Naive thymus-derived CD8-positive, alpha-beta T cell (primary cell): Measurements from ENCODE around the gene TFEB. TPM values are rescaled to one million over a fixed set of nuclear protein-coding genes. Genes with fewer than 3 reads are reported as not detected.

Experiments used
- ATAC-seq, 2 donors: fragments of 150-1000 bp; cut with Tn5 transposase in 1 of 2; sonication (Bioruptor Pico), chemical (Tn5 transposase) in 1 of 2; 1 replicate in 1 of 2; 2 replicates in 1 of 2; pipeline ENCODE4 v1.10.0; 2021; ENCODE audit warnings: mild to moderate bottlenecking in 2 of 2, moderate library complexity in 2 of 2
- POLR2A ChIA-PET: fragments of 350-600 bp; sonication (Branson Sonifier 250); formaldehyde crosslinking; loops from one replicate; lab custom pipeline; 2021; ENCODE audit warnings: antibody characterized with exemption; lab: Charles Lee
- DNase-seq, 10 donors: peaks; one replicate each; pipeline versions ENCODE4 v3.0.0 to v3.0.0-alpha.2; 2020 to 2022
- H3K27ac Mint-ChIP-seq, 10 donors: one replicate each; pipeline ENCODE4 v1.8.0; 2020 to 2022; ENCODE audit warnings: mild to moderate bottlenecking in 10 of 10, mixed read lengths in 10 of 10, moderate library complexity in 4 of 10, inconsistent platforms in 1 of 10
- H3K27me3 Mint-ChIP-seq, 5 donors: one replicate each; pipeline ENCODE4 v1.8.0; 2021 to 2022; ENCODE audit warnings: mixed read lengths in 5 of 5
- H3K36me3 Mint-ChIP-seq, 3 donors: one replicate each; pipeline ENCODE4 v1.8.0; 2020 to 2022; ENCODE audit warnings: mixed read lengths in 3 of 3, mild to moderate bottlenecking in 2 of 3, inconsistent platforms in 1 of 3
- H3K4me1 Mint-ChIP-seq, 4 donors: one replicate each; pipeline ENCODE4 v1.8.0; 2021 to 2022; ENCODE audit warnings: mixed read lengths in 4 of 4
- H3K4me3 Mint-ChIP-seq, 10 donors: one replicate each; pipeline ENCODE4 v1.8.0; 2020 to 2022; ENCODE audit warnings: mild to moderate bottlenecking in 10 of 10, mixed read lengths in 10 of 10, moderate library complexity in 6 of 10, inconsistent platforms in 1 of 10
- H3K9me3 Mint-ChIP-seq, 9 donors: one replicate each; pipeline ENCODE4 v1.8.0; 2020 to 2022; ENCODE audit warnings: mixed read lengths in 9 of 9, mild to moderate bottlenecking in 3 of 9, inconsistent platforms in 1 of 9, moderate library complexity in 1 of 9
- polyA plus RNA-seq, 3 donors: library from polyadenylated mRNA; unstranded; fragments of 300-500 nt; fragmentation: Illumina TruSeq; gene quantifications; one replicate each; pipeline ENCODE4 v1.2.3, GENCODE V29; 2021
- total RNA-seq, 8 experiments: library from RNA in 2 of 8; stranded (reverse) in 2 of 8; gene quantifications; one replicate each; pipeline ENCODE4 v1.2.3 and lab custom pipeline; 2021 to 2026

TFEB gene
- total and polyA plus RNA-seq, 5 experiments from 2014 or later = 2.6 to 10.8 (median 9.2) TPM

GRCh38 chr6:41724586-41725501, 10.6 kb downstream of the TFEB start:
- no peaks in the 10 kb centered on the region for H3K9me3 Mint-ChIP-seq
- H3K4me3 Mint-ChIP-seq = no peak overlapping the region
- H3K4me1 Mint-ChIP-seq = peaks cover 12 to 91% (median 23%) of the 10 kb centered on the region in 4 donors
- ATAC-seq (no peak), DNase-seq (no peak)
- no peaks in the 10 kb centered on the region for H3K27me3 Mint-ChIP-seq
- no peaks in the 10 kb centered on the region for H3K36me3 Mint-ChIP-seq
- H3K27ac Mint-ChIP-seq = peak overlapping the region in 2 of 10 donors; percentile 36 to 50
- POLR2A ChIA-PET = interaction anchor here (1.4 kb wide), 1 partner anchor 10 kb away, joined by 5 read pairs; no protein-coding TSS in a partner anchor

GRCh38 chr6:41724228-41724580, 11.2 kb downstream of the TFEB start:
- no peak for ATAC-seq

GRCh38 chr6:41723530-41724227, 11.7 kb downstream of the TFEB start:
- Mint-ChIP-seq H3K27ac (peak overlapping the region in 2 of 10 donors; percentile 34 to 78), H3K9me3 (no peaks in the 10 kb centered on the region), H3K36me3 (no peaks in the 10 kb centered on the region), H3K4me3 (peak overlapping the region in 1 of 10 donors; percentile 78), H3K27me3 (no peaks in the 10 kb centered on the region), H3K4me1 (peaks cover 10 to 88% (median 17%) of the 10 kb centered on the region in 4 donors)
- ATAC-seq = peak in 1 of 2 donors; percentile 75
- POLR2A ChIA-PET = interaction anchor here (0.6 to 1.4 kb wide), 3 partner anchors 10 to 188 kb away, joined by 3 to 5 read pairs (median 4); no protein-coding TSS in a partner anchor
- peak in 1 of 10 donors; percentile 55 for DNase-seq

More at GRCh38 chr6:41724228-41724580, 11.2 kb downstream of the TFEB start:
- H3K27me3 Mint-ChIP-seq = no peaks in the 10 kb centered on the region
- no peaks in the 10 kb centered on the region for H3K9me3 Mint-ChIP-seq
- H3K4me3 Mint-ChIP-seq = peak overlapping the region in 3 of 10 donors; percentile 3 to 78 (median 18)
- POLR2A ChIA-PET = interaction anchor here (1.4 kb wide), 1 partner anchor 10 kb away, joined by 5 read pairs; no protein-coding TSS in a partner anchor
- H3K36me3 Mint-ChIP-seq = no peaks in the 10 kb centered on the region
- H3K27ac Mint-ChIP-seq = peak overlapping the region in 3 of 10 donors; percentile 12 to 49 (median 34)
- DNase-seq = no peak
- peaks cover 12 to 91% (median 22%) of the 10 kb centered on the region in 4 donors for H3K4me1 Mint-ChIP-seq

GRCh38 chr6:41722969-41723529, 12.4 kb downstream of the TFEB start:
- ATAC-seq = no peak
- Mint-ChIP-seq H3K9me3 (no peaks in the 10 kb centered on the region), H3K4me3 (peak overlapping the region in 1 of 10 donors; percentile 78), H3K27ac (peak overlapping the region in 3 of 10 donors; percentile 27 to 87 (median 34)), H3K4me1 (peaks cover 10 to 87% (median 16%) of the 10 kb centered on the region in 4 donors), H3K27me3 (no peaks in the 10 kb centered on the region), H3K36me3 (no peaks in the 10 kb centered on the region)
- DNase-seq = no peak
- POLR2A ChIA-PET = interaction anchor here (1.0 kb wide), 1 partner anchor 11 kb away, joined by 4 read pairs; no protein-coding TSS in a partner anchor

- DNase-seq (no peak), ATAC-seq (no peak)
- Mint-ChIP-seq H3K27ac (peak overlapping the region in 4 of 10 donors; percentile 2 to 47 (median 20)), H3K4me3 (no peak overlapping the region), H3K9me3 (no peaks in the 10 kb centered on the region), H3K4me1 (peaks cover 9 to 87% (median 14%) of the 10 kb centered on the region in 4 donors), H3K36me3 (no peaks in the 10 kb centered on the region), H3K27me3 (no peaks in the 10 kb centered on the region)
- POLR2A ChIA-PET = no interaction called here
Measured at GRCh38 chr6:41721414-41721813, 14.0 kb downstream of the TFEB start.

GRCh38 chr6:41720783-41721182, 14.6 kb downstream of the TFEB start:
- no peaks in the 10 kb centered on the region for H3K36me3 Mint-ChIP-seq
- no peak for DNase-seq
- ATAC-seq = no peak
- no peaks in the 10 kb centered on the region for H3K9me3 Mint-ChIP-seq
- H3K4me3 Mint-ChIP-seq = no peak overlapping the region
- peak overlapping the region in 2 of 10 donors; percentile 47 to 55 for H3K27ac Mint-ChIP-seq
- no peaks in the 10 kb centered on the region for H3K27me3 Mint-ChIP-seq
- peaks cover 14 to 89% (median 20%) of the 10 kb centered on the region in 4 donors for H3K4me1 Mint-ChIP-seq
- POLR2A ChIA-PET = no interaction called here

GRCh38 chr6:41720262-41720620, 15.2 kb downstream of the TFEB start:
- Mint-ChIP-seq H3K27ac (peak overlapping the region in 2 of 10 donors; percentile 46 to 75), H3K4me3 (no peak overlapping the region), H3K9me3 (no peaks in the 10 kb centered on the region), H3K27me3 (no peaks in the 10 kb centered on the region), H3K36me3 (no peaks in the 10 kb centered on the region), H3K4me1 (peaks cover 15 to 86% (median 22%) of the 10 kb centered on the region in 4 donors)
- POLR2A ChIA-PET = no interaction called here
- ATAC-seq = no peak
- DNase-seq = no peak

- H3K4me1 Mint-ChIP-seq = peaks cover 15 to 82% (median 22%) of the 10 kb centered on the region in 4 donors
- H3K36me3 Mint-ChIP-seq = no peaks in the 10 kb centered on the region
- H3K9me3 Mint-ChIP-seq = no peaks in the 10 kb centered on the region
- POLR2A ChIA-PET = no interaction called here
- H3K4me3 Mint-ChIP-seq = no peak overlapping the region
- ATAC-seq = no peak
- peak overlapping the region in 1 of 10 donors; percentile 46 for H3K27ac Mint-ChIP-seq
- no peak for DNase-seq
- H3K27me3 Mint-ChIP-seq = no peaks in the 10 kb centered on the region
Measured at GRCh38 chr6:41719436-41720261, 15.8 kb downstream of the TFEB start.

- no peaks in the 10 kb centered on the region for H3K9me3 Mint-ChIP-seq
- no peak overlapping the region for H3K4me3 Mint-ChIP-seq
- no peak for ATAC-seq
- H3K27me3 Mint-ChIP-seq = no peaks in the 10 kb centered on the region
- H3K27ac Mint-ChIP-seq = no peak overlapping the region
- POLR2A ChIA-PET = no interaction called here
- H3K4me1 Mint-ChIP-seq = peaks cover 14 to 81% (median 20%) of the 10 kb centered on the region in 4 donors
- no peaks in the 10 kb centered on the region for H3K36me3 Mint-ChIP-seq
- DNase-seq = no peak
Measured at GRCh38 chr6:41718828-41719227, 16.6 kb downstream of the TFEB start.

GRCh38 chr6:41717392-41717736, 18.0 kb downstream of the TFEB start:
- H3K4me1 Mint-ChIP-seq = peaks cover 13 to 73% (median 18%) of the 10 kb centered on the region in 4 donors
- POLR2A ChIA-PET = interaction anchor here (1.0 kb wide), 1 partner anchor 9 kb away, joined by 3 read pairs; no protein-coding TSS in a partner anchor
- ATAC-seq = no peak
- H3K4me3 Mint-ChIP-seq = no peak overlapping the region
- H3K27me3 Mint-ChIP-seq = no peaks in the 10 kb centered on the region
- DNase-seq = no peak
- H3K27ac Mint-ChIP-seq = peak overlapping the region in 3 of 10 donors; percentile 0 to 53 (median 1)
- no peaks in the 10 kb centered on the region for H3K36me3 Mint-ChIP-seq
- H3K9me3 Mint-ChIP-seq = no peaks in the 10 kb centered on the region

- DNase-seq = no peak
- Mint-ChIP-seq H3K9me3 (no peaks in the 10 kb centered on the region), H3K4me1 (peaks cover 13 to 72% (median 18%) of the 10 kb centered on the region in 4 donors), H3K36me3 (no peaks in the 10 kb centered on the region), H3K4me3 (peak overlapping the region in 1 of 10 donors; percentile 60), H3K27me3 (no peaks in the 10 kb centered on the region), H3K27ac (peak overlapping the region in 2 of 10 donors; percentile 0 to 43)
- POLR2A ChIA-PET = interaction anchor here (0.9 to 1.0 kb wide), 2 partner anchors 9 to 17 kb away, joined by 3 to 4 read pairs; no protein-coding TSS in a partner anchor
- no peak for ATAC-seq
Measured at GRCh38 chr6:41716516-41717391, 18.7 kb downstream of the TFEB start.
